GM12892 (cell line): ENCODE data around the gene BPGM.

Source experiments
- POLR2A ChIP-seq: IDR thresholded peaks from 2 replicates; pipeline ENCODE4 v1.6.1; 2011; ENCODE audit warnings: low read depth, low read length, control low read depth
- POLR2AphosphoS5 ChIP-seq: IDR thresholded peaks from 2 replicates; pipeline ENCODE4 v1.6.1; 2011; ENCODE audit warnings: low read depth, low read length, control low read depth

DNA sequence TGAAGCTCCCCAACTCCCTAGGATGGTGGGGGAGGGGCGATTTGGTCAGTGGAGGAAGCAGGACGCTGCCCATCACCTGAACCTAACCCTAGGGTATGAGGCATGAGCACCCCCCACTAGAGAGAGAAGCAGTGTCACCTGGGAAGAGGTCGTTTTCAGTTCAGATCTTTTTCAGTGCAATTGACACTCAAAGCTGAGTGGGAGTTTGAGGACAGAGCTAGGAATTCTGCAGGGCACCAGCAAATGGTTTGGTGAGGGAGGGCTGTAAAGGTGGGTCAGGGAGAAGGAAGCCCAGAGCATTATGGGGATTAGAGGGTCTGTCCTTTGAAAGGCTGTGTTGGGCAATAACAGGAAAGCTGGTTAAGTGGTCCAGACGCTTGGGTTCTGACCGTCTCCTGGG is 10.9 kb downstream of the BPGM start:
- TF ChIP-seq POLR2AphosphoS5 (no peak), POLR2A (no peak)
